Measurements from ENCODE around the gene PORCN. TPM values are rescaled to one million over a fixed set of nuclear protein-coding genes. Genes with fewer than 3 reads are reported as not detected.

PORCN gene
- total RNA-seq, 2 donors from 2014 or later = 15.1 to 61.7 TPM

DNA sequence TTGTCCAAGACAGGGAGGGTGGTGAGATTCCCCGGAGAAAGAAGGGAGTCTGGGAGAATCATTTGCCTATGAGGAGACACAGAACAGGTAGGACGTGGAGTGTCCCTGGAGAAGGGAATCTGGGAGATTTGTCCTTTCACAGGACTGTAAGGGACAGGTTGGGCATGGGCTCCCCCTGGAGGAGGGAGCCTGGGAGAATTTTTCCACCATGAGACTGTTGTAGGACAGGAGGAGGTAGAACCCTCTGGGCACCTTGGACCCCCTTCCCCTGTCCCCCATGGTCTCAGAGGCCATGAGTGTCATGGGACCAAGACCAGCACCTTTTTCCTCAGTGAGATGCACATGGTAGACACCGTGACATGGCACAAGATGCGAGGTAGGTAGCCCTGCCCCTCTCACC is 2.8 kb downstream of the PORCN start:
- Histone ChIP-seq H3K27me3 (replicated peaks; ENCODE audit: insufficient read depth) (no peaks in the 10 kb centered on the region), H3K4me1 (replicated peaks) (no peaks in the 10 kb centered on the region), H3K4me3 (no peak overlapping the region), H3K27ac (no peak overlapping the region), H3K9me3 (no peaks in the 10 kb centered on the region), H3K36me3 (no peaks in the 10 kb centered on the region)
- intact Hi-C loops (cut with DNase I) = no loop called here
- 69% methylated on average over 4 of the region's 4 CpGs for WGBS
- DNase-seq (ENCODE audit: low spot score) = no peak
- TF ChIP-seq POLR2AphosphoS5 (IDR thresholded peaks at IDR 0.05) = no peak
- TF ChIP-seq, protein P1, sequence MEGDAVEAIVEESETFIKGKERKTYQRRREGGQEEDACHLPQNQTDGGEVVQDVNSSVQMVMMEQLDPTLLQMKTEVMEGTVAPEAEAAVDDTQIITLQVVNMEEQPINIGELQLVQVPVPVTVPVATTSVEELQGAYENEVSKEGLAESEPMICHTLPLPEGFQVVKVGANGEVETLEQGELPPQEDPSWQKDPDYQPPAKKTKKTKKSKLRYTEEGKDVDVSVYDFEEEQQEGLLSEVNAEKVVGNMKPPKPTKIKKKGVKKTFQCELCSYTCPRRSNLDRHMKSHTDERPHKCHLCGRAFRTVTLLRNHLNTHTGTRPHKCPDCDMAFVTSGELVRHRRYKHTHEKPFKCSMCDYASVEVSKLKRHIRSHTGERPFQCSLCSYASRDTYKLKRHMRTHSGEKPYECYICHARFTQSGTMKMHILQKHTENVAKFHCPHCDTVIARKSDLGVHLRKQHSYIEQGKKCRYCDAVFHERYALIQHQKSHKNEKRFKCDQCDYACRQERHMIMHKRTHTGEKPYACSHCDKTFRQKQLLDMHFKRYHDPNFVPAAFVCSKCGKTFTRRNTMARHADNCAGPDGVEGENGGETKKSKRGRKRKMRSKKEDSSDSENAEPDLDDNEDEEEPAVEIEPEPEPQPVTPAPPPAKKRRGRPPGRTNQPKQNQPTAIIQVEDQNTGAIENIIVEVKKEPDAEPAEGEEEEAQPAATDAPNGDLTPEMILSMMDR (IDR thresholded peaks at IDR 0.05) = peak in 2 of 4 experiments; percentile 15 to 23

DNA sequence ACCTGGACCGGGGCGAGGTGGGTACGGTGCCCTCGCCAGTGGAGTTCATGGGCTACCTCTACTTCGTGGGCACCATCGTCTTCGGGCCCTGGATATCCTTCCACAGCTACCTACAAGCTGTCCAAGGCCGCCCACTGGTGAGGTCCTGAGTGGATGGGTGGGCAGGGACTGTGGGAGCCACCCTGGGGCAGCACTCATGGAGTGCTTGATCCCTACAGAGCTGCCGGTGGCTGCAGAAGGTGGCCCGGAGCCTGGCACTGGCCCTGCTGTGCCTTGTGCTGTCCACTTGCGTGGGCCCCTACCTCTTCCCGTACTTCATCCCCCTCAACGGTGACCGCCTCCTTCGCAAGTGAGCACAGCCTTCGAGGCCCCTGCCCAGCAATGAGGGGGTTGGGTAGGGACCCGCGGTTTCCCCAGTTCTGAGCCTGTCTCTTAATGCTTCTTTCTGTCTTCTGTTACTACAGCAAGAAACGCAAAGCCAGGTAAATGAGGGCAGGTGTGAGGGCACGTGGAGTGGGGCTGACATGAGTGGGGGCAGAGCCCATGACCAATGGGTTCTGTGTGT is 3.7 kb downstream of the PORCN start:
- 90% methylated on average over 10 of the region's 20 CpGs for WGBS
- Histone ChIP-seq H3K4me1 (replicated peaks) (no peaks in the 10 kb centered on the region), H3K36me3 (no peaks in the 10 kb centered on the region), H3K4me3 (no peak overlapping the region), H3K9me3 (no peaks in the 10 kb centered on the region), H3K27me3 (replicated peaks; ENCODE audit: insufficient read depth) (no peaks in the 10 kb centered on the region), H3K27ac (no peak overlapping the region)
- intact Hi-C loops (cut with DNase I) = no loop called here
- no peak for DNase-seq (ENCODE audit: low spot score)
- TF ChIP-seq, protein P1 (IDR thresholded peaks at IDR 0.05) = no peak
- TF ChIP-seq POLR2AphosphoS5 (IDR thresholded peaks at IDR 0.05) (no peak), POLR2A (IDR thresholded peaks at IDR 0.05) (no peak)

DNA sequence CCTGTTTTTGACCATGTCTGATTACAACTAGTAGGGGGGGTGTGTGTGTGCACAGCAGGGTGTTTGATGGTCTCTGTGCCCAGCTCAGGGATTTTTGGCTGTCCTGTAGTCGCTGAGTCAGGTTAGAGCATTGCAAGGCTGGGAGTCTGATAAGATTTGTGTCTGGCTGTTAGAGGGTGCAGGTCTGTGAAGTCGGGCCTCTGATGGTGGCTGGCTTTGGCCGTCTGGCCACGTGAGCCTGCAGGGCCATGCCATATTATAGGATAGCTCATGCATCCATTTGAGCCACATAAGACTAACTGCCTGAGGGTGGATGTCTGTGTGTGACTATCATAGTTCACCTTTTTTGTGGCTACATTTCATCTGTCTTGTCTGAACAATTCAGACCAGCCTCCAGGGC is 4.9 kb downstream of the PORCN start:
- intact Hi-C loops (cut with DNase I) = no loop called here
- Histone ChIP-seq H3K4me1 (replicated peaks) (no peaks in the 10 kb centered on the region), H3K27me3 (replicated peaks; ENCODE audit: insufficient read depth) (no peaks in the 10 kb centered on the region), H3K9me3 (no peaks in the 10 kb centered on the region), H3K27ac (no peak overlapping the region), H3K36me3 (no peaks in the 10 kb centered on the region), H3K4me3 (no peak overlapping the region)
- DNase-seq (ENCODE audit: low spot score) = no peak
- WGBS = 81% methylated on average over 3 of the region's 4 CpGs
- TF ChIP-seq POLR2AphosphoS5 (IDR thresholded peaks at IDR 0.05) (no peak), POLR2A (IDR thresholded peaks at IDR 0.05) (no peak)
- TF ChIP-seq, protein P1 (IDR thresholded peaks at IDR 0.05) = no peak

DNA sequence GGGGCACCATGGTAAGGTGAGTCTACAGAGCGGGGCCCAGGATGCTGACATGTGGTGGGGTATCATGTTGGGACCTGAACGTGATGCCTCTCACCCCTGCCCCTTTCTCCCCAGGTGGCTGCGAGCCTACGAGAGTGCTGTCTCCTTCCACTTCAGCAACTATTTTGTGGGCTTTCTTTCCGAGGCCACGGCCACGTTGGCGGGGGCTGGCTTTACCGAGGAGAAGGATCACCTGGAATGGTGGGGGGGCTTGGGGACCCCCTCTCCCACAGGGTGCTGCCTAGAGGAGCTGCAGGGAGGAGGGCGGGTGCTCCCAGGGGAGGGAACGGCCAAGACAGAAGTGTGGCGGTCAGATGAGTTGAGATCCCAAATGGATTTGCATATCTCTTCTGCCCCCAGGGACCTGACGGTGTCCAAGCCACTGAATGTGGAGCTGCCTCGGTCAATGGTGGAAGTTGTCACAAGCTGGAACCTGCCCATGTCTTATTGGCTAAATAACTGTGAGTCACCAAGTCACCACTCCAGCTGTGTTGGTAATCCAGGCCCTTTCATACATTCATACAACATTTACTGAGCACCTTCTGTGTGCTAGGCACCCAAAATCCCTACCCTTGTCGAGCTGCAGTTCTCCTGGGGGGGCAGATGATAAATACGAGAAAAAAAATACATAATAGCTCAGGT is 5.5 kb downstream of the PORCN start:
- no peak for DNase-seq (ENCODE audit: low spot score)
- intact Hi-C loops (cut with DNase I) = no loop called here
- TF ChIP-seq POLR2AphosphoS5 (IDR thresholded peaks at IDR 0.05) = no peak
- TF ChIP-seq POLR2A (IDR thresholded peaks at IDR 0.05) = no peak
- TF ChIP-seq, protein P1 (IDR thresholded peaks at IDR 0.05) = no peak
- 68% methylated on average over 13 of the region's 16 CpGs for WGBS
- Histone ChIP-seq H3K27me3 (replicated peaks; ENCODE audit: insufficient read depth) (no peaks in the 10 kb centered on the region), H3K27ac (no peak overlapping the region), H3K36me3 (no peaks in the 10 kb centered on the region), H3K4me1 (replicated peaks) (no peaks in the 10 kb centered on the region), H3K9me3 (no peaks in the 10 kb centered on the region), H3K4me3 (no peak overlapping the region)

DNA sequence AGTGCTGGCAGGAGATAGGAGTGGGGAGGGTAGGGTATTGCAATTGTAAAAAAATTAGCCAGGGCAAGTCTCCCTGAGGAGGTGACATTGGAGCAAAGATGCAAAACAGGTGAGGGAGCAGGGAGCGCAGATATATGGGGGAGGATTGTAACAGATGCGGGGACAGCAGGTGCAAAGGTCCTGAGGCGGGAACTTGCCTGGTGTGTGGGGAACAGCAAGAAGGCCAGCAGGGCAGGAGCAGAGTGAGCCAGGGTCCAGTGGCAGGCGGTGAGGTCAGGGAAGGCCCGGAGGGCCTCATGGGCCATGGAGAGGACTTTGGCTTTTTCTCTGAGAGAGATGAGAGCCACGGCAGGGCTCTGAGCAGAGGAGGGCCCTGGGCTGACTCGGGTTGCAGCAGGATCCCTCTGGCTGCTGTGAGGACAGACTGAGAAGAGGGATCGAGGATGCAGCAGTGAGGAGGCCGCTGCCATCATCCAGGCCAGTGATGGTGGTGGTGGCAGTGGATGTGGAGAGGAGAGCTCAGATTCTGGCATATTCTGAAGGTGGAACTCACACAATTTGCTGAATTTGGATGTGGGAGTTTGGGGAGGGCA is 6.2 kb downstream of the PORCN start:
- Histone ChIP-seq H3K4me1 (replicated peaks) (no peaks in the 10 kb centered on the region), H3K9me3 (no peaks in the 10 kb centered on the region), H3K4me3 (no peak overlapping the region), H3K27ac (no peak overlapping the region), H3K36me3 (no peaks in the 10 kb centered on the region), H3K27me3 (replicated peaks; ENCODE audit: insufficient read depth) (no peaks in the 10 kb centered on the region)
- no peak for TF ChIP-seq POLR2A (IDR thresholded peaks at IDR 0.05)
- no peak for TF ChIP-seq POLR2AphosphoS5 (IDR thresholded peaks at IDR 0.05)
- TF ChIP-seq, protein P1 (IDR thresholded peaks at IDR 0.05) = no peak
- intact Hi-C loops (cut with DNase I) = no loop called here
- DNase-seq (ENCODE audit: low spot score) = no peak
- WGBS = 97% methylated on average over 9 of the region's 9 CpGs
